Measurements from ENCODE around the gene PARP9.

The PARP9 gene

DNA sequence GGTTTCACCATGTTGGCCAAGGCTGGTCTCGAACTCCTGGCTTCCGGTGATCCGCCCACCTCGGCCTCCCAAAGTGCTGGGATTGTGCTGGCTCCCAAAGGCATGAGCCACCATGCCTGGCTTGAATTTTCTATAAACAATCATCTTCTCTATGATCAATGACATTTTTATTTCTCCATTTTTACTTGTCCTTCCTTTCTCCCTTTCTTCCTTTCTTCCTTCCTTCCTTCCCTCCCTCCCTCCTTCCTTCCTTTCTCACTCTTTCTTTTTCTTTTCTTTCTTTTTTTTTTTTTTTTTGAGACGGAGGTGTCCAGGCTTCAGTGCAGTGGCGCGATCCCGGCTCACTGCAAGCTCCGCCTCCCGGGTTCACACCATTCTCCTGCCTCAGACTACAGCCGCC lies 40.8 kb downstream of the PARP9 start:
- no peak overlapping the region for H3K4me3 ChIP-seq (ENCODE audit: low read depth, low read length)
- TF ChIP-seq, protein P1, sequence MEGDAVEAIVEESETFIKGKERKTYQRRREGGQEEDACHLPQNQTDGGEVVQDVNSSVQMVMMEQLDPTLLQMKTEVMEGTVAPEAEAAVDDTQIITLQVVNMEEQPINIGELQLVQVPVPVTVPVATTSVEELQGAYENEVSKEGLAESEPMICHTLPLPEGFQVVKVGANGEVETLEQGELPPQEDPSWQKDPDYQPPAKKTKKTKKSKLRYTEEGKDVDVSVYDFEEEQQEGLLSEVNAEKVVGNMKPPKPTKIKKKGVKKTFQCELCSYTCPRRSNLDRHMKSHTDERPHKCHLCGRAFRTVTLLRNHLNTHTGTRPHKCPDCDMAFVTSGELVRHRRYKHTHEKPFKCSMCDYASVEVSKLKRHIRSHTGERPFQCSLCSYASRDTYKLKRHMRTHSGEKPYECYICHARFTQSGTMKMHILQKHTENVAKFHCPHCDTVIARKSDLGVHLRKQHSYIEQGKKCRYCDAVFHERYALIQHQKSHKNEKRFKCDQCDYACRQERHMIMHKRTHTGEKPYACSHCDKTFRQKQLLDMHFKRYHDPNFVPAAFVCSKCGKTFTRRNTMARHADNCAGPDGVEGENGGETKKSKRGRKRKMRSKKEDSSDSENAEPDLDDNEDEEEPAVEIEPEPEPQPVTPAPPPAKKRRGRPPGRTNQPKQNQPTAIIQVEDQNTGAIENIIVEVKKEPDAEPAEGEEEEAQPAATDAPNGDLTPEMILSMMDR (IDR thresholded peaks at IDR 0.05; ENCODE audit: low read depth, low read length) = no peak

DNA sequence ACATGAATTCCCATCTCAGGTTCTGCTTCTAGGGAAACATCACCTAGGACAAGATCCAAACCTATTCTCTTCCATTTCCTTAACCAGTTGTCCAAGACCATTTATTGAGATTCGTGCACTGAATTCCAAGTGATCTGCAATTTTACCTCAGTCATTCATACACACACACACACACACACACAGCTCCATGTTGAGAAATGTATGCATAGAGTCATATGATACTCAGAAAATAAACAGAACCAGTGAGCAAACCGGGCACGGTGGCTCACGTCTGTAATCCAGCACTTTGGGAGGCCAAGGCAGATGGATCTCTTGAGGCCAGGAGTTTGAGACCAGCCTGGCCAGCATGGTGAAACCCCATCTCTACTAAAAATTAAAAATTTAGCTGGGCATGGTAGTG lies 43.2 kb downstream of the PARP9 start:
- no peak overlapping the region for H3K4me3 ChIP-seq (ENCODE audit: low read depth, low read length)
- TF ChIP-seq, protein P1 (IDR thresholded peaks at IDR 0.05; ENCODE audit: low read depth, low read length) = no peak

DNA sequence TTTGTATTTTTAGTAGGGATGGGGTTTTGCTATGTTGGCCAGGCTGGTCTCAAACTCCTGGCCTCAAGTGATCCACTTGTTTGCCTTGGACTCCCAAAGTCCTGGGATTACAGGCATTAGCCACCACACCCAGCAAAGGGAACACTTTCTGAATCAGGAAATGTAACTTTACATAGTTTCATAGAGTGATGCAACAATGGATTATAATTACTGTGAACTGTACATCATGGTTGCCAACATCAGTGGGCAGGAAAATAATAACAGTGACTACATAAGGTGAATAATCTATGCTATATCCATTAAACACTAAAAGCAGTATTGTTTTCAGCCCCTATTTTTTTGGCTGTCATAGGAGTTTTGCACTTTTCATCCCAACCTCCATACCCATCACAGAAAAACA lies 44.4 kb downstream of the PARP9 start:
- TF ChIP-seq, protein P1 (IDR thresholded peaks at IDR 0.05; ENCODE audit: low read depth, low read length) = no peak

DNA sequence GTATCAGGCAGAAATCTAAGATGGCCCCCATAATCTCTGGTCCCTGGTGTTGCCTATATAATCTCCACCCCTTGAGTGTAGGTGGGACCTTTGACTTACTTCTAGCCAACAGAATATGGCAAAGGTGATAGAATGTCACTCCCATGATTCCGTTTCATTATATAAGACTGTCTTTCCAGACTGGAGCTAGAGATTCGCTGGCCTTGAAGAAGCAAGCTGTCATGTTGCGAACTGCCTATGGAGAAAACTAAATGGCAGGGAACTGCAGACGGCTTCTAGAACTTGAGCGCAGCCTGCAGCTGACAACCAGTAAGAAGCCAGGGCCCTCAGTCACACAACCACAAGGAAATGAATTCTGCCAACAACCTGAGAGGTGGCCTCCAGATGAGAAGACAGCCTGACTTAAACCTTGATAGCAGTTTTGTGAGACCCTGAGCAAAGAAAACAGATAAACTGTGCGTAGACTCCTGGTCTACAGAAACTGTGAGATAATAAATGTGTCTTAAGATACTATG lies 47.2 kb downstream of the PARP9 start:
- TF ChIP-seq, protein P1 (IDR thresholded peaks at IDR 0.05; ENCODE audit: low read depth, low read length) = no peak
- no peak overlapping the region for H3K4me3 ChIP-seq (ENCODE audit: low read depth, low read length)

More for the DNA sequence above, 44.4 kb downstream of the PARP9 start:
- H3K4me3 ChIP-seq (ENCODE audit: low read depth, low read length) = no peak overlapping the region

DNA sequence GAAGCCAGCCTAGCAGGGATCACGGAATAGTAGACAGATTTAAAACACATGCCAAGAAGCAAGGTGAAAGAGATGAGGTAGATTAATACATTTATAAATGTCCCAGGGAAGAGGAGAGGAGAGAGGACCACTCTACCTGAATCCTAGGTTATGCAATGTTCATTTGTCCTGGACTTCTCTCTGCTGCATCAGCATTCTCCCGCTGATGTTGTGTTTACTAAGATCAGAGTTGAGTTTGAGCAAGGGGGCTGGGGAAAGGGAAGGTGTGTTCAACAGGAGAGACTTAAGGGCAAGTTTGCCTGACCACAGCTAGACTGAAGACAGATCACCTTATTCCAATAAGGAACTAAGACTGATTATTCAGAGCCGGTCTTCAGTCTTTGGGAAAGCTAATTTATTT lies 48.2 kb downstream of the PARP9 start:
- TF ChIP-seq, protein P1 (IDR thresholded peaks at IDR 0.05; ENCODE audit: low read depth, low read length) = no peak
- H3K4me3 ChIP-seq (ENCODE audit: low read depth, low read length) = no peak overlapping the region

DNA sequence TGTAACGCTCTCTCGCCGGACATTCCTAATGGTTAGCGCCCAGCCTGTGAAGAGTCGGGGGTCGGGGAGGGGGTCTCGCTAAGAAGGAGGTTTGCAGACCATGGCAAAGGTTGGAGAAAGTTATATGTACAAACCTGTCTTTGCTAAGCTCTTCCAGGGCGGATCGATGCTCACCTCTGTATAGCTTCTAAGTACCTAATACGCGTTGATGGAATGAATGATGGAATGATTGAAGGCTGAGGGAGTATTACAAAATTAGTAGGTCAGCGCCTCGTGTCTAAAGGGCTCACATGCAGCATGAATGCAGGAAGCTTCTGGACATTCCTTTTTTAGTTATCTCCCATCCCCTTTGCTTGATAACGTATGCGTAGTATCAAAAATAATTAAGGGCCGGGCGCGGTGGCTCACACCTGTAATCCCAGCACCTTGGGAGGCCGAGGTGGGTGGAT lies 49.1 kb downstream of the PARP9 start:
- H3K4me3 ChIP-seq (ENCODE audit: low read depth, low read length) = peak overlapping the region; percentile 77
- TF ChIP-seq, protein P1 (IDR thresholded peaks at IDR 0.05; ENCODE audit: low read depth, low read length) = no peak

DNA sequence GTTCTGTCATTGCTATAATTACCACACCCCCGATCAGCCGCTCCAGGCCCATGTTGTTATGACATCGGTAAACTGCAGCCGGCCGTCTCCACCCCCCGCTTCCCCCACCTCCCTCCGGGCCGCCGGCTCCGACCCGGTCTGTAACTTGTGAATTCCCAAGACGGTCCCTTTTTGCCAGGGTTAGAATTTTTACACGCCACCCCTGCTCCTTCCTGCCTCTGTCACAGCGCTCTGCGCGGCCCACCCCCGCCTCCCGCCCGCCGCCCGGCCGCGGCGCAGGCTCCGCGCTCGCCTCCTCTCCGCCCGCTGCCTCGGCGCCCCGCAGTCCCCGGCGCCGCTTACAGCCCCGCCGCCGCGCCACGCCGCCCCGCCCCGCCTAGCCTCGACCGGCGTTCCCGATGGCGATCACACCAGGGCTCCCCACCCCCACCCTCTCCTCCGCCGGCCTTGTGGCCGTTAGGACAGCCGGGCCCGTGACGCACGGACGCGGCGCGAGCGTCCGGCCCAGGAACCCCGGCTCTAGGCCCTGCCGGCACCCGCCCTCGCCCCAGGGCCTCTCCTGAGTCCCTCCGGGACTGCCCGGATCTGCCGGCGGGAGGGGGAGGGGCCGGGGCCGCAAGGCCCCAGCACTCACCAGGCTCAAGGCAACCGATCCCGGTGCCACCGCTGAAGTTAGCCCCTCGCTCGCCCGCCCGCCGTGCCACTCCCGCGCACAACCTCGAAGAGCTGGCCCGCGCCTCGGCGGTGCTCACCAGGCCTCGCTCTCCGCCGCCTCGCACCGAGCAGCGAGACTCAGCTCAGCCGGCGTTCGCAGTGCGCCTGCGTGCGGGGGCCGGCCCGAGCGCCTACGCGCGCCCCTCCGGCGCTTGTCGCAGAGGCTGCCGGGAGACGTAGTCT lies 49.7 kb downstream of the PARP9 start, which contains the start of gene KPNA1:
Gene KPNA1 (minus strand): TSS at position 817 of the 897 bp plus-strand sequence. CDS start 18,374 bp downstream, outside the sequence.
- TF ChIP-seq, protein P1 (IDR thresholded peaks at IDR 0.05; ENCODE audit: low read depth, low read length) = no peak
- H3K4me3 ChIP-seq (ENCODE audit: low read depth, low read length) = peak within 1 kb of the TSS; percentile 77

Data from WI38 (cell line).